Daoy (cell line): ENCODE results near the gene OR52B2. TPM values are rescaled to one million over a fixed set of nuclear protein-coding genes. Genes with fewer than 3 reads are reported as not detected.
"Not testable (repeated sequence)": the region's sequence is repeated elsewhere in the genome, so short reads cannot be mapped to it uniquely, and the experiment has no call there.

Source experiments
- DNase-seq: peaks from one replicate; pipeline ENCODE4 v3.0.0-alpha.2; 2015; ENCODE audit warnings: low read depth
- total RNA-seq: library from RNA; depleted of rRNA; stranded (reverse); fragments of >200 nt; shearing (Covaris generic); gene quantifications from 2 replicates; pipeline ENCODE4 v1.2.3, GENCODE V29; 2014; rRNA removed

OR52B2 gene
- total RNA-seq, 1 experiment from 2014 or later: not detected

- no peak for DNase-seq
Measured at GRCh38 chr11:6152126-6152525, 18.0 kb downstream of the OR52B2 start.

- no peak for DNase-seq
Measured at GRCh38 chr11:6151117-6151516, 19.0 kb downstream of the OR52B2 start.

GRCh38 chr11:6143737-6144136 lies 26.4 kb downstream of the OR52B2 start:
- not testable (repeated sequence) for DNase-seq

- DNase-seq: no peak
Measured at GRCh38 chr11:6142936-6143335, 27.2 kb downstream of the OR52B2 start.

GRCh38 chr11:6135936-6136335 lies 34.2 kb downstream of the OR52B2 start:
- not testable (repeated sequence) for DNase-seq

- no peak for DNase-seq
Measured at GRCh38 chr11:6132431-6132830, 37.7 kb downstream of the OR52B2 start.

- DNase-seq: no peak
Measured at GRCh38 chr11:6129635-6130034, 40.5 kb downstream of the OR52B2 start.

- no peak for DNase-seq
Measured at GRCh38 chr11:6129011-6129410, 41.1 kb downstream of the OR52B2 start.

GRCh38 chr11:6127881-6128280 lies 42.2 kb downstream of the OR52B2 start:
- DNase-seq: peak; percentile 7

GRCh38 chr11:6124245-6124644 lies 45.9 kb downstream of the OR52B2 start:
- DNase-seq: no peak

Other genes starting within 250 kb of the OR52B2 start
- 0.11 and 1.3 TPM in 2 replicates for gene OR56A3, start 228.1 kb downstream of the OR52B2 start, total RNA-seq
- not detected in 2 replicates for gene OR56A5, start 201.8 kb downstream of the OR52B2 start, total RNA-seq
- gene OR52L1, start 183.3 kb downstream of the OR52B2 start, total RNA-seq: not detected in 2 replicates
- gene OR56A4, start 163.4 kb downstream of the OR52B2 start, total RNA-seq: not detected in 2 replicates
- under 0.01 TPM in 1 of 2 replicates, not detected in the other for gene OR56A1, start 139.6 kb downstream of the OR52B2 start, total RNA-seq
- not detected in 2 replicates for gene OR56B4, start 62.6 kb downstream of the OR52B2 start, total RNA-seq
- gene OR52W1, start 28.9 kb upstream of the OR52B2 start, total RNA-seq: not detected in 2 replicates
- not detected in 2 replicates for gene C11orf42, start 35.2 kb upstream of the OR52B2 start, total RNA-seq
- gene FHIP1B, start 64.3 kb upstream of the OR52B2 start, total RNA-seq: 10.6 and 14.9 TPM in 2 replicates
- gene CNGA4, start 68.8 kb upstream of the OR52B2 start, total RNA-seq: not detected in 2 replicates
- gene CCKBR, start 89.5 kb upstream of the OR52B2 start, total RNA-seq: not detected in 2 replicates
- 173 and 189 TPM in 2 replicates for gene CAVIN3, start 150.2 kb upstream of the OR52B2 start, total RNA-seq
- 7.5 and 10.9 TPM in 2 replicates for gene SMPD1, start 220.1 kb upstream of the OR52B2 start, total RNA-seq
- 6.2 and 6.7 TPM in 2 replicates for gene APBB1, start 248.8 kb upstream of the OR52B2 start, total RNA-seq